Astrocyte of the cerebellum (primary cell): Measurements from ENCODE around the gene SLC29A2.
A peak's percentile ranks its signal among the peaks of the same experiment; 100 is the strongest.

Experiments used
- DNase-seq: peaks from one replicate; pipeline ENCODE4 v3.0.0-alpha.2; 2011; ENCODE audit warnings: low read depth
- H3K4me3 ChIP-seq: 2 replicates; pipeline ENCODE4 v1.5.1; 2011; ENCODE audit warnings: mild to moderate bottlenecking, low read depth, low read length, moderate library complexity
- CTCF ChIP-seq: IDR thresholded peaks from 2 replicates; pipeline ENCODE4 v1.5.1; 2012; ENCODE audit warnings: low read length, low read depth, moderate library complexity, mild to moderate bottlenecking; ENCODE audit errors: missing control alignments
- in situ Hi-C: cut with HindIII; loops from 2 replicates; pipeline ENCODE4 v1.10.0; 2017; ENCODE audit warnings: low sequenced_read_pairs

SLC29A2 gene

GRCh38 chr11:66317322-66317722, 54.2 kb downstream of the SLC29A2 start:
- DNase-seq, result no peak
- no peak for TF ChIP-seq CTCF
- no peak overlapping the region for H3K4me3 ChIP-seq
- in situ Hi-C loops, result no loop called here

GRCh38 chr11:66316849-66317251, 54.7 kb downstream of the SLC29A2 start, which contains the start of gene CD248:
Gene CD248, minus strand, starts transcription at chr11:66317044. Its CDS starts 17 bp downstream, at chr11:66317027.
- in situ Hi-C loops, result no loop called here
- no peak for TF ChIP-seq CTCF
- H3K4me3 ChIP-seq, result peak within 1 kb of the TSS; percentile 24
- no peak for DNase-seq

DNA sequence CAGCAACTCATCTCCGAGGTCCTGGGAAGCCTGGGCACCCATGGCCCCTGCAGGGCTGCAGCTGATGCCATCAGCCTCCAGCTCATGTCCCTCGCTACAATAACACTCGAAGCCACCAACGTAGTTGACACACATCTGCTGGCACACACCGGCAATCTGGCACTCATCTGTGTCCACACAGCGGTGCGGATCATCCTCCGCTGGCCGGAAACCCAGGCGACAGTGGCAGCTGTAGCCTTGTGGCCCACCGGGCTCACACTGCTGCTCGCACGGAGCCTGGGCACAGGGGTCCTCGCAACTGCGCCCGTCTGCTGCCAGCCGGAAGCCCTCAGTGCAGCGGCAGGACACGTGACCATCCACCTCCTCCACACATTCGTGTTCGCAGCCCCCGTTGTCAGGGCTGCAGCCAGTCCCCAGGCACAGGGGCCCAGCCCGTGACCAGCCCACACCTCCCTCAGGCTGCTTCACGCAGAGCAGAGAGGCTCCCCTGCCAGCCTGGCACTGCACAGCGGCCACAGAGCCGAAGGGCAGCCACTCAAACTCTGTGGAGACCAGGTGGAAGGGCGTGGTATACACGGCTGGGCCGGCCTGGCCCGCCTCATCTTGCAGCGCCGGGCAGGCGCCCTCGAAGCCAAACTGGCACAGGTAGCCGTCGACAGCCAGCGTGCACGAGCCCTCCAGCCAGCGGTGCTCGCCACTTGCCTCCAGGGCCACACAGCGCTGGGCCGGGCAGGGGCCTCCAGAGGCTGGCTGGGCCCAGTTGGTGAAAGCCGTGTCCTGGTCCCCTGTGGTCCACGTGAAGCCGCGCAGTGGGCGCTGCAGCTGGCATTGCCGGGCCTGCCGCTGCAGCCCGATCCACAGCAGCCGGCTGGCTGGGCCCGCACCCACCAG, 55.4 kb downstream of the SLC29A2 start:
- no peak for TF ChIP-seq CTCF
- no peak for DNase-seq
- peak overlapping the region; percentile 24 for H3K4me3 ChIP-seq
- in situ Hi-C loops, result no loop called here

DNA sequence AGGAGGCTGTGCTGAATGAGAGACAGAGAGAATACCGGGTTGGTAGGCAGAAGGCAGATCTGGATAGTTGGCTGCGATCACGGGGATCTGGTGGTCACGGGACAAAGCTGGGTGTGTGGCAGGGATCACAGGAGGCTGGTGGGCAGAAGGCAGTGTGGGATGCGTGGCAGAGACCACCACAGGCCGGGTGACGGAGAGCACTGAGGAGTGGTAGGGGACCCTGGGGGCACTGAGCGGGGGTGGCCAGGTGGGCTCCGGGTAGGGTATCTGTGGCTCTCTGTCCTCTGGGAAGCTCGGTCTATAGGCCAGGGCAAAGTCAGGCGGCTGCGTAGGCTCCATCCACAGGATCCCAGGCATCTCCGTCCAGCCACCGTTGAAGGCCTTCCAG, 56.1 kb downstream of the SLC29A2 start:
- TF ChIP-seq CTCF, result no peak
- in situ Hi-C loops, result no loop called here
- peak overlapping the region; percentile 24 for H3K4me3 ChIP-seq
- no peak for DNase-seq

- DNase-seq, result no peak
- in situ Hi-C loops, result no loop called here
- H3K4me3 ChIP-seq, result peak overlapping the region; percentile 36
- no peak for TF ChIP-seq CTCF
These were observed 56.7 kb downstream of the SLC29A2 start for GRCh38 chr11:66314561-66315497.

DNA sequence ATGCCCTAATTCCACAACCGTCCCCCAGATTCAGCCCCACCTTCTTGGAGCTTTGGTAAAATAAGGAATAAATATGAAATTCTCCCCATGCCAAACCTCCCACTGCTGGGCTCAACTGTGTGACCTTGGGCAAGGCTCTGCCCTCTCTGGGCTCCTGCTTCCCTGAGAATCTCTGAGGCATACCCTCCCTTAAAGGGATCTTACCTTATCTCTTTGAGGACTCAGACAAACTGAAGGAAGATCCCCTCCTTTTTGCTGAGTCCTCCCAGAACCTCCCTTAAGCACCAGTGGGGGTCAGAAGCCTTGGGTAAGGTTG, 57.4 kb downstream of the SLC29A2 start:
- in situ Hi-C loops, result no loop called here
- H3K4me3 ChIP-seq, result peak overlapping the region; percentile 36
- DNase-seq, result no peak
- TF ChIP-seq CTCF, result no peak
